CD4-positive, alpha-beta T cell (primary cell): Measurements from ENCODE around the gene ARMC9. TPM values are rescaled to one million over a fixed set of nuclear protein-coding genes. Genes with fewer than 3 reads are reported as not detected.
"Not testable (repeated sequence)": the region's sequence is repeated elsewhere in the genome, so short reads cannot be mapped to it uniquely, and the experiment has no call there.

ENCODE experiments used
- ATAC-seq: fragments of 200-7000 bp; cut with Tn5 transposase; one replicate; pipeline ENCODE4 v1.10.0; 2022; ENCODE audit warnings: mild to moderate bottlenecking; ENCODE audit not compliant: poor library complexity
- CTCF ChIA-PET: fragments of 350-600 bp; sonication (Branson Sonifier 250); formaldehyde crosslinking; loops from one replicate; lab custom pipeline; 2021; ENCODE audit warnings: antibody characterized with exemption, inconsistent platforms; lab: Charles Lee
- POLR2A ChIA-PET: fragments of 350-600 bp; sonication (Branson Sonifier 250); formaldehyde crosslinking; loops from one replicate; lab custom pipeline; 2021; ENCODE audit warnings: antibody characterized with exemption, inconsistent platforms; lab: Charles Lee
- DNase-seq, 14 experiments: peaks; one replicate each; pipeline ENCODE4 v3.0.0-alpha.2; 2013 to 2020; ENCODE audit warnings: mixed read lengths in 2 of 14
- H3K27ac ChIP-seq, 2 donors: one replicate each; pipeline versions ENCODE4 v1.5.1 to v1.7.0; 2013; ENCODE audit warnings: low read length in 2 of 2, low read depth in 1 of 2, mild to moderate bottlenecking in 1 of 2
- H3K27me3 ChIP-seq, 2 experiments: 1 replicate in 1 of 2; 2 replicates in 1 of 2; pipeline versions ENCODE4 v1.6.1 to v1.7.0; 2013; ENCODE audit warnings: low read length in 2 of 2, control low read depth in 1 of 2, mild to moderate bottlenecking in 1 of 2, moderate library complexity in 1 of 2; ENCODE audit not compliant: insufficient read depth in 2 of 2, control insufficient read depth in 1 of 2
- H3K36me3 ChIP-seq: one replicate; pipeline ENCODE4 v1.6.1; 2013; ENCODE audit warnings: low read length, control low read depth; ENCODE audit not compliant: insufficient read depth
- H3K4me1 ChIP-seq: one replicate; pipeline ENCODE4 v1.6.1; 2013; ENCODE audit warnings: low read length, control low read depth; ENCODE audit not compliant: insufficient read depth
- H3K4me3 ChIP-seq: one replicate; pipeline ENCODE4 v1.5.1; 2013; ENCODE audit warnings: mild to moderate bottlenecking, low read length, moderate library complexity
- H3K9me3 ChIP-seq, 2 experiments: 1 replicate in 1 of 2; 2 replicates in 1 of 2; pipeline versions ENCODE4 v1.6.1 to v1.7.0; 2013; ENCODE audit warnings: low read length in 2 of 2, mild to moderate bottlenecking in 2 of 2, control low read depth in 1 of 2, moderate library complexity in 1 of 2; ENCODE audit not compliant: control insufficient read depth in 1 of 2, insufficient read depth in 1 of 2
- H3K27ac Mint-ChIP-seq: one replicate; pipeline ENCODE4 v1.8.0; 2020; ENCODE audit warnings: mixed read lengths
- H3K27me3 Mint-ChIP-seq: one replicate; pipeline ENCODE4 v1.8.0; 2021; ENCODE audit warnings: mixed read lengths
- H3K36me3 Mint-ChIP-seq: one replicate; pipeline ENCODE4 v1.8.0; 2021; ENCODE audit warnings: low read depth, mixed read lengths
- H3K4me1 Mint-ChIP-seq: one replicate; pipeline ENCODE4 v1.8.0; 2021; ENCODE audit warnings: low read depth, mixed read lengths
- H3K4me3 Mint-ChIP-seq: one replicate; pipeline ENCODE4 v1.8.0; 2020; ENCODE audit warnings: mild to moderate bottlenecking, mixed read lengths
- H3K9me3 Mint-ChIP-seq: one replicate; pipeline ENCODE4 v1.8.0; 2020; ENCODE audit warnings: mixed read lengths
- intact Hi-C, 2 experiments: fragments of 100-400 bp; cut with DNase I in 1 of 2; cut with micrococcal nuclease in 1 of 2; formaldehyde crosslinking; loops; one replicate each; pipeline versions ENCODE4 v1.15.1 to v1.9.0; 2023 to 2025; cut with DNase I, micrococcal nuclease
- total RNA-seq, 174 experiments: library from RNA in 2 of 174; stranded (reverse) in 2 of 174; gene quantifications; one replicate each; pipeline ENCODE4 v1.2.3 and lab custom pipeline; 2021 to 2026
- TF ChIP-seq, protein P1 (sequence below): fragments of 200-600 bp; IDR thresholded peaks from one replicate; pipeline ENCODE4 v1.8.0; 2022; ENCODE audit warnings: antibody characterized with exemption, mild to moderate bottlenecking

ARMC9 gene
- total RNA-seq, 2 experiments from 2014 or later = 0.16 to 0.42 TPM

DNA sequence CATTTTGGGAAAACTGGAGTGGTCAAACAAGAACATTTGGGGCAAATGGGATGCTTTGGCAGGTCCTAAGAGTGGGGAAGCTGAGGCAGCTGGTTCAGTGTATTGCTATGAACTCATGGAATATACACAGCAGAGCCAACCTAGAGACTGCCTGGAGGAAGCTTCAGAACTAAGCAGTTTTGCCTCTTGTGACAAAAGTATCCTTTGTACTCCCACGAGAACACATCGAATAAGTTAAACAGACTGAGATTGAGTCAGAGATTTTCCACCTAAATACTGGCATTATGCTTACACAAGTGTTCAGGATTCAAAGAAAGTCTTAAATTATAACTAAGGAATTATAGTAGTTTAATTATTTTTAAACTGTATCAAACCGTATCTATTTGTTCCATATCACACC lies 5.2 kb upstream of the ARMC9 start:
- no peak overlapping the region for H3K27ac ChIP-seq
- H3K4me1 ChIP-seq = peaks cover 9% of the 10 kb centered on the region
- peaks cover 0 to 6% of the 10 kb centered on the region in 2 experiments for H3K9me3 ChIP-seq
- peaks cover 17 to 31% of the 10 kb centered on the region in 2 experiments for H3K27me3 ChIP-seq
- peaks cover 27% of the 10 kb centered on the region for H3K27me3 Mint-ChIP-seq
- no peak overlapping the region for H3K4me3 Mint-ChIP-seq
- ATAC-seq (no peak), DNase-seq (no peak)
- H3K4me3 ChIP-seq = no peak overlapping the region
- no peaks in the 10 kb centered on the region for H3K36me3 Mint-ChIP-seq
- H3K4me1 Mint-ChIP-seq = no peaks in the 10 kb centered on the region
- intact Hi-C loops = no loop called here
- H3K36me3 ChIP-seq = no peaks in the 10 kb centered on the region
- TF ChIP-seq, protein P1, sequence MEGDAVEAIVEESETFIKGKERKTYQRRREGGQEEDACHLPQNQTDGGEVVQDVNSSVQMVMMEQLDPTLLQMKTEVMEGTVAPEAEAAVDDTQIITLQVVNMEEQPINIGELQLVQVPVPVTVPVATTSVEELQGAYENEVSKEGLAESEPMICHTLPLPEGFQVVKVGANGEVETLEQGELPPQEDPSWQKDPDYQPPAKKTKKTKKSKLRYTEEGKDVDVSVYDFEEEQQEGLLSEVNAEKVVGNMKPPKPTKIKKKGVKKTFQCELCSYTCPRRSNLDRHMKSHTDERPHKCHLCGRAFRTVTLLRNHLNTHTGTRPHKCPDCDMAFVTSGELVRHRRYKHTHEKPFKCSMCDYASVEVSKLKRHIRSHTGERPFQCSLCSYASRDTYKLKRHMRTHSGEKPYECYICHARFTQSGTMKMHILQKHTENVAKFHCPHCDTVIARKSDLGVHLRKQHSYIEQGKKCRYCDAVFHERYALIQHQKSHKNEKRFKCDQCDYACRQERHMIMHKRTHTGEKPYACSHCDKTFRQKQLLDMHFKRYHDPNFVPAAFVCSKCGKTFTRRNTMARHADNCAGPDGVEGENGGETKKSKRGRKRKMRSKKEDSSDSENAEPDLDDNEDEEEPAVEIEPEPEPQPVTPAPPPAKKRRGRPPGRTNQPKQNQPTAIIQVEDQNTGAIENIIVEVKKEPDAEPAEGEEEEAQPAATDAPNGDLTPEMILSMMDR = no peak
- H3K9me3 Mint-ChIP-seq = no peaks in the 10 kb centered on the region
- POLR2A ChIA-PET = no interaction called here
- CTCF ChIA-PET = no interaction called here
- H3K27ac Mint-ChIP-seq = no peak overlapping the region

DNA sequence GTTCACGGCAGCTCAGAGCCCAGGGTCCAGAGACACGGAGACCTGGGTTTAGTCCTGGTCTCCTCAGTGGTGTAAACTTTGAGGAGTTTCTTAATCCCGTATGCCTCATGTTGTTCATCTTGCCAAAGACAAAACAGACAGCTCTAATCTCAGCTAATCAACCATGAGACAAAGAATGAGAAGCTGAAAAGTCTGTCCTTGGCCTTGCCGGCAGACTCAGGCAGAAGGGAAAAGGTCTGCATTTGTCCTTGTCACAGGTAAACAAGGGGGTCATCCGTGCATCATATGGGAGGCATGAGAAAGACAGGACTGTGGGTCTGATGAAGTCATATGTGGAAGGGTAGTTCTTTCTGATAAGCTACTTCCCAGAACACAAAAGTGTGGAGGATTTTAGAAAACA lies 1.8 kb upstream of the ARMC9 start:
- TF ChIP-seq, protein P1 = no peak
- H3K27me3 Mint-ChIP-seq = peaks cover 9% of the 10 kb centered on the region
- no peak for ATAC-seq
- H3K4me3 Mint-ChIP-seq = peak overlapping the region; percentile 93
- no peak overlapping the region for H3K27ac Mint-ChIP-seq
- ChIA-PET CTCF (no interaction called here), POLR2A (no interaction called here)
- Histone ChIP-seq H3K9me3 (no peaks in the 10 kb centered on the region), H3K4me3 (no peak overlapping the region), H3K27me3 (peaks cover 2 to 8% of the 10 kb centered on the region in 2 experiments), H3K36me3 (no peaks in the 10 kb centered on the region), H3K27ac (no peak overlapping the region), H3K4me1 (peaks cover 12% of the 10 kb centered on the region)
- H3K4me1 Mint-ChIP-seq = peaks cover 6% of the 10 kb centered on the region
- intact Hi-C loops = no loop called here
- no peaks in the 10 kb centered on the region for H3K36me3 Mint-ChIP-seq
- H3K9me3 Mint-ChIP-seq = no peaks in the 10 kb centered on the region
- no peak for DNase-seq

DNA sequence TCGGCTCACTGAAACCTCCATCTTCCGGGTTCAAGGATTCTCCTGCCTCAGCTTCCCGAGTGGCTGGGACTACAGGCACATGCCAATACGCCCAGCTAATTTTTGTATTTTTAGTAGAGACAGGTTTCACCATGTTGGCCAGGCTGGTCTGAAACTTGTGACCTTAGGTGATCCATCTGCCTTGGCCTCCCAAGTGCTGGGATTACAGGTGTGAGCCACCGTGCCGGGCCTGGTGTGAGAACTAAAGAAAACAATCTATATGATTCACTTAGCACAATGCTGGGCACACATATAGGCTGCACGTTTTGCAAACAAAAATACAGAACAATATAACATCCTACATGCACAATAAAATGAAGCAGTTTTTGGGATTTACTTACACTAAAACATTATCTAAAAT lies 1.2 kb upstream of the ARMC9 start:
- H3K4me1 Mint-ChIP-seq, H3K36me3 Mint-ChIP-seq, DNase-seq, ATAC-seq, H3K9me3 Mint-ChIP-seq, H3K27me3 ChIP-seq, intact Hi-C loops, H3K27ac ChIP-seq, CTCF ChIA-PET, H3K27ac Mint-ChIP-seq, H3K27me3 Mint-ChIP-seq, H3K9me3 ChIP-seq, H3K4me3 ChIP-seq, POLR2A ChIA-PET, H3K36me3 ChIP-seq: not testable (repeated sequence)
- peaks cover 12% of the 10 kb centered on the region for H3K4me1 ChIP-seq
- H3K4me3 Mint-ChIP-seq = peak overlapping the region; percentile 93

DNA sequence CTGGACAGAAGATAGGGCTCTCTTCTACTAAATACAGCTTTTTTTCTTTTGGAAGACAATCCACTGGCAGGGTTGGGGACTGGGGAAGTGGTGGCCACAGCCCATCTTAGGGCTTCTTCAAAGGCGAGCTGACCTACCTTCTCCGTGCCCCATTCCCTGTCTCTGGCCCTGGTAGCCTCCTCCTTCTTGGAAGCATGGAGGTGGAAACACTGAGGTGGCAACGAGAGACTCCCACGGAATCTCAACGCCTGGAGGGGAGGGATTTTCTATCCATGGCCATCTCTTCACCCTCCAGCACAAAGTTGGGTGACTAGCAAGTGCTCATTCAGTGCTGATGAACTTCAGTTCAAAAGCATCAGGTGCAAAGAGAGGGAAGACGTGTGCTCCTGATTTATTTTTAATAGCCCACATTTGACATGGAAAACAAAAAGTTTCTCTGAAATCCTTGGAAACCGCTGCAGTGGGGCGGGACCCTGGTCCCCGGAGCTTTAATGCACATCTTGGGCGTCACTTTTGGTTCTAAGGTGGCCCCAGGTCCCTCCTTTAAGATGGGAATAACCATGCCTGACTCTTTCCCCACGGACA lies 633 bp upstream of the ARMC9 start:
- Histone ChIP-seq H3K36me3 (no peaks in the 10 kb centered on the region), H3K4me1 (peaks cover 12% of the 10 kb centered on the region), H3K4me3 (peak overlapping the region; percentile 86), H3K27ac (no peak overlapping the region), H3K27me3 (peaks cover 0 to 2% of the 10 kb centered on the region in 2 experiments), H3K9me3 (no peaks in the 10 kb centered on the region)
- Mint-ChIP-seq H3K4me1 (peaks cover 6% of the 10 kb centered on the region), H3K4me3 (peak overlapping the region; percentile 93), H3K27ac (peak overlapping the region; percentile 63), H3K36me3 (no peaks in the 10 kb centered on the region), H3K27me3 (no peaks in the 10 kb centered on the region), H3K9me3 (no peaks in the 10 kb centered on the region)
- intact Hi-C loops = no loop called here
- TF ChIP-seq, protein P1 = no peak
- no peak for DNase-seq
- ChIA-PET CTCF (no interaction called here), POLR2A (interaction anchor here (0.9 kb wide), 1 partner anchor 8 kb away, joined by 4 read pairs; no protein-coding TSS in a partner anchor)
- peak; percentile 20 for ATAC-seq
